HG03520 (cell line): ENCODE results near the gene RIT2.

Experiments
- ATAC-seq: cut with Tn5 transposase; IDR thresholded peaks from one replicate; pipeline ENCODE4 v1.9.1; 2021; ENCODE audit warnings: mild to moderate bottlenecking, moderate library complexity; ENCODE audit not compliant: unreplicated experiment

RIT2 gene

GRCh38 chr18:43092539-43092938 is 22.9 kb downstream of the RIT2 start:
- ATAC-seq: no peak

DNA sequence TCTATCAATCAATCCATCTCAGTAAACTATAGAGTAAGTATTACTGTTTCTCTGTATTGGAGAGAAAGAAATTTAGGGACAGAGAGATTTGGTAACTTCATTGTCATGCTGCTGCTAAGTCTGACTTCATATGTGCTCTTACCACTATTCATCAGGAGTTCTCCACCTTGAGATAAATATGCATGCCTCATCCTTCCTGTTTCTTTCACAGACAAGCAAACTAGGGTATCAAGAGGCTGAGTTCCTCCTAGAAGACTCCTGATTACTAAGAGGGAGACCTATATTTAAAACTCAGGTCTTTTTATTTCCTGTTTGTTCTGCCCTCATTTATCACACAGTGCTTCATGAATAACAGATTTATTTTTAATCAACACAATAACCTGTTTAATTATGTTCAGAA is 34.1 kb downstream of the RIT2 start:
- ATAC-seq: no peak

- no peak for ATAC-seq
Observed at GRCh38 chr18:43080671-43081070, 34.8 kb downstream of the RIT2 start.

DNA sequence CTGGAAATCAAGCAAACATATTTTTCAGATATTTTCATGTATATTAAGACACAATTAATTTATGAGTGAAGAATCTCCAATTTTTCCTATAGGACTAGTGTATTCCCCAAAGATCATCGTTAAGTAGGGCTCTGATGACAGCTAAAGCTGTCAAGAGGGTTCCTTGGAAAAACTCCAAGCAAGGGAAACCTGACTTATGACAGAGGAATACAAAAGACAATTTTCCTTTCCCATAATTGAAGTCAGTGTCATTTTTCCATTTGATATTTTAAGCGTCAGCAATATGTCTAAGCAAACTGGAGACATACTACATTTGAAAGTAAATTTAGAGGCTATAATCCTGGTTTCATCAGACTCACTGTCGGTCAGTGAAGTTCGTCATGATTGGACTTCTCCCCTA is 36.1 kb downstream of the RIT2 start:
- ATAC-seq: no peak

DNA sequence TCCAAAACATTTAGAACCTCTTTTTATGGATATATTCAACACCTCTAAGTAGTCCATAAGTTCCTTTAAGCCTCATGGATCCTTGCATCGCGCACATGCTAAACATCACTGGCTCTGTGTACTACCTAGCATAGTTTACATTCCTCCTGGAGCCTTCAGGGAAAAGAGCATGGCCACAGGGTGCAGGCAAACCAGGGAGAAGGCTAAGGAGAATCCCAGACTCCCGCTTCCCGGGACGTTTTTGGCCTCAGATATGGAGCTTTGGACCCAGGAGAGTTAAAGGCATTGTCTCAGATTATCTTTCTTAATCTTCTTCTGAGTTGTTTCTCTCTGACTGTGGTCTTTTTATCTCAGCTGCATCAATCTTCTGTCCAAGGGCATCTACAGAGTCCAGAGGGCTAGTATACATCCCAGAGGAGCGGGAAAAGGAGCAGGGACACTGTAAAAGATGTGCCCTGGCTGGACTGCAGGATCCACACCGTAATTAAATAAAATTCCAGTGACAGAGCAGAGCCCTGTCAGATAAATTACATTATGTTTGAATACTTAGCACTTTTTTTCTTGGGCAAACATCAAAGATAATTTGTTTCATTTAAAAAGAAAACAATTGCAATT is 36.9 kb downstream of the RIT2 start:
- ATAC-seq: no peak

DNA sequence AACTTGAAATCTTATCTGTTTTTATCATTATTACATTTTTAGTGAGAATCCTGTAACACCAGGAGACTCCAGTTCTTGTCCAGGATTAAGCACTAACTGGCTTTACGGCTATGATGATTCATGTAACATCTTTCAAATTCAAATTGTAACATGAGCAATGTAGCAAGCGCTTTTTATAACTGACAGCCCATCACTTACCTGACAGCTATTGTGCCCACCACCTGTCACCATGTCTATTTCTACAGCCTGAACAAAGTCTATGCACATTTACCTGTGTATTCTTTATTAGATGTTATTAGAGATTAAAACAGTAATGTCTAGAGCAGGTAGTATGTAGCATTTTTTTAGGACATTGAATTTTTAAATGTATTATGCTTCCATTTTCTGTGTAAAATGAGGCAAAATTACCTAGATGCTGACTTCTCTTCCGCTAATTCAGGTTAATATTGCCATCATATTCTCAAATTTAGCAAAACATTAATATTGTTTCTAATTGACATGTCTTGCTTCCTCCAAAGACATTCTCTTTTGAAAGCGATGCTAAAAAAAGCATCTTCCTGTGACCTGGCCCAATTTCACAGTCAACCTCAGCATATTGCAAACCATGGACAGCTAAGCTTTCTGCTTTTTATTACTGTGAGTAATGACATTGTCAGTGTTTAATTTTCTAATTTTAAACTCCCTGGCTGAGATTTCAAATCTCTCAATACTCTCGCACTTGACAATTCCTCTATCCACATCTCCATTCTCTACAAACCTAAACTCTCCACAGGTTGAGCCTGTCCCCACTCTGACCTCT is 37.8 kb downstream of the RIT2 start:
- ATAC-seq: no peak

GRCh38 chr18:43073771-43074170 is 41.7 kb downstream of the RIT2 start:
- ATAC-seq: no peak

DNA sequence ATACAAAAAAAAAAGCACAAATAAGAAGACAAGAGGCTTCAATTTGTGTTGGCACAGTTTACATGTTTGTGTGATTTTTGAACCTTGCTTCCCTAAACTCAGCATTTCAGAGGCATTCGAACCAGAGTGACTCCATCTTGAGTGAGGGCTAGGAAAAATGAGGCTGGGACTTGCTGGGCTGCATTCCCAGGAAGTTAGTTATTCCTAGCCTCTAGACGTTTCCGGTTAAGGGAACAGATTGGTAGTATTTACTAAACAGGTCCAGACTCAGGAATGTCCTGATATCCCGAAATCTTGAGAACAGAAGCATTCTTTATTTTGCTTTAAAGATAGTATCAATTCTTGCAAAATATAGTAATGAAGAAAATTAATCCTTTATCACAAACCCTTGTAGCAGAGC is 46.7 kb downstream of the RIT2 start:
- ATAC-seq: no peak

- no peak for ATAC-seq
Observed at GRCh38 chr18:43067570-43067969, 47.9 kb downstream of the RIT2 start.

DNA sequence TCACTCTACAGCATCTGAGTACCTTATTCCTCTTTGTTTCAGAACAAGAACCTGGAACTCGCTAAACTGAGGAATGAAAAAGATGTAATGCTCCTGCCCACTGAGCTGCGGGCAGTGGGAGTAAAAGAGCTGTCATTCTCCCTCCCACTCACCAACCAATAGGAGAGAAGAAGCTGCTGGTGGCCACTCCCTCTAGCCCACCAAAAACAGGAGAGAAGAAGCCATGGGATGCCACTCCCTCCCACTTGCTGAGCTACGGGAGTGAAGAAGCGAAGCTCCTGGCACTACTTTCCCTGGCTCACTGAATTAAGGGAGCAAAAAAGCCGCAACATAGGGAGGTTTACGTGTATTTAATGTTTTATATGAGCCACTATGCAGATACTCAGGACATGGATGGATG is 53.7 kb downstream of the RIT2 start:
- no peak for ATAC-seq

DNA sequence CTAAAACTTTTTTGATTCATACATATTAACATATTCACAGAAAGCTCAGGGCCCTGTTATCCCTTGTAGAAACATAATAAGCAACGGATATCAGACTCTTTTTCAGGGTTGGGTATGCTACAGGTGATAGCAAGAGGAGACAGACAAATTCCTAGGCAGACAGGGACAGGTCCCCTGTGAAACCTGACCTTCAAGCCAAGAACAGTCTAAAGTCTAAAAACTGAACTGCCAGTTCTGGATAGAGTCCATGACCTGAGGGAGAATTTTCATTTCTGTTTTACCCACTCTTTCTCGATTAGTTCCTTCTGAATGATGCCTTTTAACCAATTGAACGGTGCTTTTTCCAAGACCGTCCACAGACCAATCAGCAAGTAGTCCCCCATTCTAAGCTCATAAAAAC is 54.2 kb downstream of the RIT2 start:
- no peak for ATAC-seq

DNA sequence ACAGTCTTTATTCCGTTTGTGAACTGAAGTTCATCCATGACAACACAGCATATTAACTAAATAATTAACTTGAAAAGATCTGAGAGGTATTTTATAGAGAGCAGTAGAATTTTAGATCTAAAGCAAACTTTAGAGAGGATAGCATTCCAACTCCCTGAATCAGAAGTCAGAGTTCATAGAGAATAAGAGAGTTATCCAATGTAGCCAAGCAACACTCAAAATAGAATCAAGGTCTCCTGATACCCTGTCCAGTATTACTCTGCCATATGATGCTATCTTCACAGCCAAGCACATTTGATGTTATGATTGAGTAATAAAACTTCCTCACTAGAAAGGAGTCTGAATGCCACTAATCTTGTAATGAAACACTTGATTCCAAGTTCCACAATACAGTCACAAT is 55.5 kb downstream of the RIT2 start:
- ATAC-seq: no peak

DNA sequence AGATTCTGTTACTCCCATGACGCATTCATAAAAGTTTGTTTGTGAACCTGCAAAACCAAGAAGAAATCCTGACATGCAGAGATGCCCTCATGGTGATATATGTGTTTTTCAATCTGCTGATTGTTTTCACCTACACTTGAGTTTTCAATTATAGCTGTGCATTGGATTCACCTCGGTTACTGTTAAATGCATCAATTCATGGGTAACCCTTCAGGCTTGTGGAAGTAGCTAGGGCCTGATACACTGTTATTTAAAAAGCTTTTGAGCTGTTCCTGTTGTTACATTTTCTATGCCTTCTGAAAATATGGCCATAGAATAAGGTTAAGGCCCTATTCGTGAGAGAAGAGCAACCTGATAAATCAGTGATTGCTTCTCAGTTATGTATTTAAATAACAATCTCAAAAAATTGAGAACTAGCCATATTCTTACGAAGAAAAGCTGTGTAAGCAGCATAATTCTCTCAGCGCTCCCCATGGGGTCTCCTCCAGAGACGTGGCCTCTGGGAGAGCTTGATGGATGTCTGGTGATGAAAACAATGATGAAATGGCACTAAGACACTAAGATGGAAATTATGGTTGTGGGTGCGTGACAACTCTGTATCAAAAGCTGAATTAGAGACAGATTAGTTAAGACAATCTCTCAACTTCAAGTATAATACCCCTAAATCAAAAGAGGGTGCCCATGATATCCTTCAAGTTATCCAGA is 60.5 kb downstream of the RIT2 start:
- ATAC-seq: no peak

- no peak for ATAC-seq
Observed at GRCh38 chr18:43049021-43049420, 66.5 kb downstream of the RIT2 start.

GRCh38 chr18:43046322-43046721 is 69.2 kb downstream of the RIT2 start:
- no peak for ATAC-seq

DNA sequence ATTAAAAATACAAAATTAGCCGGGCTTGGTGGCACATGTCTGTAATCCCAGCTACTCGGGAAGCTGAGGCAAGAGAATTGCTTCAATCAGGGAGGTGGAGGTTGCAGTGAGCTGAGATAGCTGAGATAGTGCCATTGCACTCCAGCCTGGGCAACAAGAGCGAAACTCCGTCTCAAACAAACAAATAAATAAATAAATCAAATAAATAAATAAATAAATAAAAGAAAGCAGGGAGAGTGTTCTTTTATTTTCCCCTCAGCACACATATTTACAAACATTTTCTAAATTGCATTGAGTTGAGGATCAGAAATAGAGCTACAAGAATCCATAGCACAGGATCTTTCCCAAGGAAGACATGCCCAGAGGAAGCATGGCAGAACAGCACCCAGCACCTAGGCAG is 71.9 kb downstream of the RIT2 start:
- ATAC-seq: no peak

DNA sequence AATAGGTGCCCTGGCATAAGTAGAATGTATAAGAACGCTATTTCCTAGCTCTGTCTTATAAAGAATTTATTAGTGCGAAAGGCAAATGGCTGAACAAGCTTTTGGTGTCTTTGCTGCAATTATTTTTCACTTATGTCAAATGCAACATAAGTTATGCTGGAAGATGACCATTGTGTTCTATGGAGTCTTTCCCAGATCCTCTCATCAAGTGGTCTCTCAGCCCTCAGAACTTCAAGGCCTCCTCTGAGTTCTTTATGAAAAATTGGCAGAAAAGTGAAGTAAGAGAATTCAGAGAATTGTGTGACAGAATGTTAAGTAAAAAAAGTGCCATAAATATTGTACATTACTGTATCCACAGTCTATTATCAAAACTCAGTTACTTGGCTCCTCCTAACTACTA is 75.2 kb downstream of the RIT2 start:
- ATAC-seq: no peak

DNA sequence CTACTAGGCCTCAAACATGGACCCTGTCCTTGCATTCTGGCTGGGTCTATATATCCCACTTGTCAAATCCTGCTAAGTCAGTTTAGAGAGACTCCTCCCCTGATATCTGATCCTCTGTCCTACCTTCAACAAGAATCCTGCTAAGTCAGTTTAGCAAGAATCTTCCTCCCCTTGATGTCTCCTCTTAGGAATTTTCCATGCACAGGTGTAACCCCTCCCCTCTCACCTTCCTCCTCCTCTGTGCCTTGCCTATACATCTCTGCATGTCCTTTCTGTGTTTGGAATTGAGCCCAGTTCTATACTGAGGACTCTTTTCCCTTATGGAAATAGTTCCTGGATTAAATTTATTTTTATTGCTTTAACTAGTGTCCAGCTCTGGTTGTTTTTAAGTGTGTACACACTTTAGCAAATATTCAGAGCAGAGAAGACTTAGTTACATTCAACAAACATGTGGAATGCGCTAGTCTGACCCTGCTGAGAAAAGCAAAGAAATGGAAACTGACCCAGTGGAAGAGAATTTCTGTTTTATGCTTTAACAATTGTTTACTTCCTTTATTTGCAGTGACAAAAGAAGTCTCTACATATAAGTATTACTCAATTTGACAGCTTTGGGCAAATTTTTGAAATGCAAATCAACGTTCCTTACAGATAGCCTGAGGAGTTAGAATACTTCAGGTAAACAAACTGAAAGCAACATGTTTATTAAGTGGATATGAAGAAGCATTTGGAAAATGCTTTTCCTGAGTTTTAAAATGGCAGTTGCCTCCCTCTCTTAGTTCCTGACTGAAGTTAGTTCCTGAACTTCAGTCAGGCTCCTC is 80.6 kb downstream of the RIT2 start:
- no peak for ATAC-seq

GRCh38 chr18:43031169-43031568 is 84.3 kb downstream of the RIT2 start:
- no peak for ATAC-seq

DNA sequence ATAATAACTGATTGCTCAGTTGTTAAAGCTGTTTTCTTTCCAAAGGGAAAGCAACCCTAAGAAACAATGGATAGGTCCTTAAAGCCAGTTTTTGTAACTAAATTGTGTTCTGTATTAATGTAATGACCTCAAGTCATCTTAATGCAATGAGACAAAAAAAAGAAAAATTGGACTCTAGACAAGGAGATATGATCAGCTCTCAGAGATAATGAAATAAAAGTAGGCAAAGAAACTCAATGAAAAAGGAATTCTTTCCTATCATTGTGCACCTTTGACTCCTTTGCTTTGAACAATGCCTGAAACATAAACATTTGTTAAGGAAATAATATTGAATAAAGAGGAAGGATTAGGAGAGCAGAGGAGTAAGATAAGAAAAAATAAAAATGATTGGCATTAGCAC is 86.1 kb downstream of the RIT2 start:
- ATAC-seq: no peak

GRCh38 chr18:43022874-43023273 is 92.6 kb downstream of the RIT2 start:
- ATAC-seq: no peak
